Left hindlimb (tissue), 1 donor: Measurements from ENCODE around the gene DIAPH2.
"Not testable (repeated sequence)": the region's sequence is repeated elsewhere in the genome, so short reads cannot be mapped to it uniquely, and the experiment has no call there.

ENCODE experiments used
- DNase-seq: peaks from one replicate; pipeline ENCODE4 v3.0.0-alpha.2; 2018

The DIAPH2 gene

DNA sequence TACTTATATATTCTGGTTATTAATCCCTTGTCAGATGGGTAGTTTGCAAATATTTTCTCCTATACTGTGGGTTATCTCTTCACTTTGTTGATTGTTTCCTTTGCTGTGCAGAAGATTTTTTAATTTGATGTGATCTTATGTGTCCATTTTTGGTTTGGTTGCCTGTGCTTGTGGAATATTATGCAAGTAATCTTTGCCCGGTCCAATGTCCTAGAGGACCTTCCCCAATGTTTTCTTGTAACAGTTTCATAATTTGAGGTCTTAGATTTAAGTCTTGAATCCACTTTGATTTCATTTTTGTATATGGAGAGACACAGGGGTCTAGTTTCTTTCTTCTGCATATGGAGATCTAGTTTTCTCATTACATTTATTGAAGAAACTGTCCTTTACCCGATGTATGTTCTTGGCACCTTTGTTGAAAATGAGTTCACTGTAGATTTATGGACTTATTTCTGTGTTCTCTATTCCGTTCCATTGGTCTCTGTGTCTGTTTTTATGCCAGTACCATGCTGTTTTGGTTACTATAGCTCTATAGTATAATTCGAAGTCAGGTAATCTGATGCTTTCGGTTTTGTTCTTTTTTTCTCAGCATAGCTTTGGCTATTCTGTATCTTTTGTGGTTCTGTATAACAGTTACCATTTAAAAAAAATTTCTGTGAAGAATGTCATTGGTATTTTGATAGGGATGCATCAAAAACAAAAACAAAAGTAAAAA is 34.7 kb downstream of the DIAPH2 start:
- no peak for DNase-seq

DNA sequence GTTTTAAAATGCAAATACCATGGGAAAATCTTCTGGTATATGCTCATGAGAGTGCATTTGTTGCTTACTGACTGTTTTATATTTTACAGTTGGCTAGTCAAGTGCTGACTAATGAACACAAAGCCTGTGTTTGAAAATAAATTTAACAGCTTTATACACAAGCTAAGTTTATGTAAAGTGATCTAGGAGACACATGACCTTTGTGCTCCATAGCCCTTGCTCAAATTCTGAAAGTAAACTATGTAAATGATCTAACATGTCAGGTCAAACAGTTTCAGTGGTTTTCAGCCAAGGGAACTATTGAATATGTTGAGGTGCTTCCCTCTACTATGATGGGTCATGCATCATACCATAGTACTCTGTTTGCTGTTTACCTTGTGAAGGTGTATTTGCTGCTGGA is 36.7 kb downstream of the DIAPH2 start:
- DNase-seq: no peak

DNA sequence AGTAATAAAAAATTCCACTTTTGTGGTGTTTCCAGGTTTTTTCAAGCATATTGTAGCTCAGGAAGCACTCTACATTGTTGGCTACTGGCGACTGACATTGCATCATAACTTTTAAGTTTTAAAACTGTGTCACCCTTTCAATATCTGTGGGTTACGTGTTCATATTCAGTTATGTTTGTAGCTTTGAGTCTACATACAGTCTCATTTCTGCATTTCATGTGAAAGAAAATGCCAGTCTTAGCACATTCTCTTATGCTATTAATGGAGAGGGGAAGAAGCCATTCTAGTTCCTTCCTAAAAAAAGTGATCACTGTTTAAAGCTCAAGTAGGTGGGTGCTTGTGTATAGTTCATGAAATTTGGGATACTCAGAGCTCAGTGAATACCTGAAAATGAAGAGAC is 38.1 kb downstream of the DIAPH2 start:
- DNase-seq: no peak

DNA sequence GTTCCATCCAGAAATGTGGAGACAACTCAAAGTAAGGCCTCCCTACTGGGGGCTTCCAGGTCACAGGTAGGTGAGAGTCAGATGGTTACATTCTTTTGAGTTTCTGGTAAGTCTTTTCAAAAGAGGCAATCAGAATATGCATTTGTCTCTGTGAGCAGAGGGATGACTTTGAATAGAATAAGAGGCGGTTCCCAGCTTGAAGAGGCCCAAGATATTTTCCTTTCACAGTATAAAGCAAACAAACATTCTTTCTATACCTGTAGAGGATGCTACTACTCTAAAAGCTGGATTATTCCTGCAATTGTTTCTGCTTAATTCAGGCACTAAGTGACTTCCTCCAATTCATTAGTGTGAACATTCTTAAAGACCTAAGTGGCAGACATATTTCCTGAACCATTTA is 44.4 kb downstream of the DIAPH2 start:
- DNase-seq: no peak

GRCh38 chrX:96729868-96730643 is 45.4 kb downstream of the DIAPH2 start:
- DNase-seq: no peak

DNA sequence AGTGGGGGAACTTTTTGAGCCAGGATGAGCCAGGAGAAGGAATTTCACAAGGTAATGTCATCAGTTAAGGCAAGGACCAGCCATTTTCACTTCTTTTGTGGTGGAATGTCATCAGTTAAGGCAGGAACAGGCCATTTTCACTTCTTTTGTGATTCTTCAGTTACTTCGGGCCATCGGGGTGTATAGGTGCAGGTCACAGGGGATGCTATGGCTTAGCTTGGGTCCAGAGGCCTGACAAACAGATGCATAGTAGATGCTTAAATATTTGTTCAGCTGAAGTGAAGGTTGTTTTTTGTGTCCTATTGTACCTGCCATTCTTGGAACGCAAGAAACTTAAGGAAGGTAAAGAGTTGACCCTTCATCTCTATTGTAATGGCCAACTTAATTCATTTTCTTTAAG is 46.4 kb downstream of the DIAPH2 start:
- DNase-seq: not testable (repeated sequence)

GRCh38 chrX:96743367-96744073 is 58.9 kb downstream of the DIAPH2 start:
- no peak for DNase-seq

GRCh38 chrX:96752781-96753180 is 68.1 kb downstream of the DIAPH2 start:
- DNase-seq: no peak

GRCh38 chrX:96753230-96753629 is 68.6 kb downstream of the DIAPH2 start:
- DNase-seq: no peak

DNA sequence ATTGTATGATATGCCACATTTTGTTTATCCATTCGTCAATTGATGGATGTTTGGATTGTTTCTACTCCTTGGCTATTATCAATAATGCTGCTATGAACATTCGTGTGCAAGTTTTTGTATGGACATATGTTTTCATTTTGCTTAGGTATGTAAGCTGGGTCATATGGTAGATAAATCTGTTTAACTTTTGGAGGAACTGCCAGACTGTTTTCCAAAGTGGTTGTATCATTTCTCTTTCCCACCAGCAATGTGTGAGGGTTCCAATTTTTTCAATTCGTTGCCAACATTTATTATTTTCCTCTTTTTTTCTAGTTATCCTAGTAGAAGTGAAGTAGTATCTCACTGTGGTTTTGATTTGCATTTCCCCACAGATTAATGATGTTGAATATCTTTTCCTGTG is 71.8 kb downstream of the DIAPH2 start:
- no peak for DNase-seq

- DNase-seq: no peak
Observed at GRCh38 chrX:96761566-96761965, 76.9 kb downstream of the DIAPH2 start.

DNA sequence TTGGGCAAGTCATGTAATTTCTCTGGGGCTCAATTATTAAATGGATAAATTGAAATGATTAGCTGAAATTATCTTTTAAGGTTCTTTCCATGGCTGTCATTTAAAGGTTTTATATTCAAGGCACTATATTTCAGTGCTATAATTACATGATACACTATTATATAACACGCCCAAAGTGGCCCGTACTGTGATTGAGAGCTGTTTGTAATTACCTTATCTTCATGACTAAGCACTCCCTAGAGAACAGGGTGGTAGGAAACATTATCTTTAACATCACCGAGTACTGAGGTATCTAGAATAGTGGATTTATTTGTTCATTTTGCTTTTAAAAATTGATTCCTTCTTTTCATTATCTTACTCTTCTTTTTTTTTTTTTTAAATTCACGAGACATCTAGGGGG is 79.0 kb downstream of the DIAPH2 start:
- DNase-seq: no peak

GRCh38 chrX:96764864-96765263 is 80.2 kb downstream of the DIAPH2 start:
- DNase-seq: no peak

- DNase-seq: no peak
Observed at GRCh38 chrX:96770315-96770714, 85.7 kb downstream of the DIAPH2 start.

DNA sequence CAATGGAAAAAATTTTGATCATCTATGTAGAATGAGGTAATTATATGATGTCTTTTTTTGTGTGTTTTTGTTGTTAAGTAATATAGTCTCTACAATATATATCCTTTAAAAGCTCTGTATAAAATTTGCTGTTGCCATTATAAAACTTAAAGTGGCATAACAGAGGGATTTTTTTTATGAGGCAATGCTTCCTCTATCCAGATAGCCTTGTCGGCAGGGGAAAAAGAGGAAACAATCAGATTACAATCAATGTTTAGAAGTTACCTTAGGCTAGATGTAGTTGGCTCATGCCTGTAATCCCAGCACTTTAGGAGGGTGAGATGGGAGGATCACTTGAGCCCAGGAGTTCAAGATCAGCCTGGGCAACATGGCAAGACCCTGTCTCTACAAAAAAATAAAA is 86.8 kb downstream of the DIAPH2 start:
- DNase-seq: no peak

DNA sequence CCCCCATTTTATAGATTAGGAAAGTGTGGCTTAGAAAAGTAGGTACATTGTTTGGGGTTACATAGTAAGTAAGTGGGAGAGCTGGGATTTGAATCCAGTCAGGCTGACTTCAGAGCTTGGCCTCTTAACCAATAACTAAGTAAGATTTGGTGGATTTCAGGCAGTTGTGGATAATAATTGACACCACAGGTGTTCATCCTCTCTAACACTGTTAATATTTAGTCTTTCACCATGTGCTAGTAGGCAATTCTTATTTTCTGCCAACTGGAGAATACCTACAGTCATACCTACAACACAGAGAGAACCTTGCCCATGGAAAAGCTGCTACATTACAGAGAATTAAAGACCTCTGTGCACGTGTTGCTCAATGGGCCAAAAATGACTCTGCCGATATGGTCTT is 89.5 kb downstream of the DIAPH2 start:
- no peak for DNase-seq

DNA sequence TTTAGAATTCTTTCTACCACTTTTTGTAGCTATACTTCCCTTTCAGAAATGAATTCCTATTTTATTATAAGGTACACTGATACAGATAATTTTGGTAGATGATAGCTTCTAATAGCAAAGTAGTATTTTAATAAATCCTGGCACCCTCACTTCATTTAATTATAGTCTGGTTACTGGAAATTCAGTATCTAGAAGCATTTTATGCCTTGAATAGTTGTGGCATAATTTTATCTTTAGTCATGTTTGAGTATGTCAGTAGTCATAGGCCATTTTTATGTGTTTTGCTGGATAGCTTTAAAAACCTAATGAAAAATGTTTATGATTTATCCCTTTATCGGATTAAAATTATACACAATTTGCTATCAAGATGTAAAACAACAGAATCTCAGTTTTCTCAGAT is 92.3 kb downstream of the DIAPH2 start:
- DNase-seq: no peak

- DNase-seq: no peak
Observed at GRCh38 chrX:96791559-96791958, 106.9 kb downstream of the DIAPH2 start.

- no peak for DNase-seq
Observed at GRCh38 chrX:96792047-96792446, 107.4 kb downstream of the DIAPH2 start.

DNA sequence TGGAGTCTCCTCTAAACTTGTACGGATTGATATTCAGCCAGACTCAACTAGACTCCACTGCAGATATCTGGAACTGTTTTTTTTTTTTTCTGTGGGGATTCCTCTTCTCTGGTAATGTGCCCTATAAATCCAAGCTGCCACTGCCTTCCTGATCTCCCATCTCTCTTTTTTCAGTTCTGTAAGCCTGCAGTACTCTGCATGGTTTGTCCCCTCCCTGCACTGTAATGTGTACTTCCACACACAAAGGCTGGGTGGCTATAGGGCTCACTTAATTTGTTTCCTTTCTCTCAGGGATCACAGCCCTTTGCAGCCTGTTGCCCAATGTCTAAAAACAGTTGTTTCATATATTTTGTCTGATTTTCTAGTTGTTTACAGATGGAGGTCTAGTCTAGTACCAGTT is 114.3 kb downstream of the DIAPH2 start:
- DNase-seq: no peak

- DNase-seq: no peak
Observed at GRCh38 chrX:96807318-96807717, 122.7 kb downstream of the DIAPH2 start.

DNA sequence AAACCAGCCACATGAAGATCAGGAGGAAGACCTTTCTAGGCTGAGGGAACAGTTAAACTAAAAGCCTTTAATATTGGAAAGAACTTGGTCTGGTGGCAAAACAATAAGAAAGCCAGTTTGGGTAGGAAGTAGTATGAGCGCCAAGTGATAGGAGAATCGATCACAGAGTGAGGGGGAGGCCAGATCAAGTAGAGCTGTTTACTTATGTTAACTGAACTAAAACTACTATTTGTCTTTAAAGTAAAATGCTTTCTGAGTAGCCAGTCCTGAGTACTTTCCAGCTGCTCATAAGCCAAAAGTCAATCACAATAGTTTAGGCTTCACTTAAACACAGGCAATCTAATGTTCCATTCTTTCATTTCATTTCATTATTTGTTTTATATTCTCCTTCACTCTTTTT is 136.3 kb downstream of the DIAPH2 start:
- DNase-seq: no peak

DNA sequence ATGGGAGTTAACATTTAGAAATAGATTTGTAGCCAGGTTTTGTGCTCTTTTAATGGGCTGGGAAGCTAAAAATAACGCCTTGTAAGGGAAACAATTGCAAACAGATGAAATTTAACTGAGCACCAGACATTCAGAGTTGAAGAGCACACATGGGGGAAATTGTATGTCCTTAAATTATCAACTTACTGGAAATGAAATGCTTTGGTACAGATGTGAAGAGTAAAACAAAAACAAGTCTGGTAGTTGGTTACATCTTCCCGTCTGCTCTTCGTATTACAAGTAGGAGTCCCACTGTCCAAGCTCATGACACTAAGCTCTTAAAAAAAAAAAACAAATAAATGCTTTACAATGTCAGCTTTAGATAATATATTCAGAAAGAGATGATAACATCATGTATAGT is 139.5 kb downstream of the DIAPH2 start:
- DNase-seq: no peak

GRCh38 chrX:96833333-96833732 is 148.7 kb downstream of the DIAPH2 start:
- no peak for DNase-seq
